GM12864 (cell line): Measurements from ENCODE around the gene PRR7.

Experiments used
- DNase-seq: peaks from one replicate; pipeline ENCODE4 v3.0.0-alpha.2; 2011; ENCODE audit warnings: low read depth
- H3K4me3 ChIP-seq: 2 replicates; pipeline ENCODE4 v1.5.1; 2011; ENCODE audit warnings: mild to moderate bottlenecking, low read depth, low read length, control low read depth
- CTCF ChIP-seq: IDR thresholded peaks from 2 replicates; pipeline ENCODE4 v1.5.1; 2011; ENCODE audit warnings: low read depth, mild to moderate bottlenecking, moderate library complexity, low read length, control low read depth, inconsistent platforms; ENCODE audit errors: missing control alignments

PRR7 gene

GRCh38 chr5:177501874-177502678 lies 55.5 kb downstream of the PRR7 start:
- H3K4me3 ChIP-seq = no peak overlapping the region
- no peak for DNase-seq

GRCh38 chr5:177502886-177503285 lies 56.3 kb downstream of the PRR7 start:
- DNase-seq = no peak
- TF ChIP-seq CTCF = no peak
- H3K4me3 ChIP-seq = no peak overlapping the region

More at GRCh38 chr5:177501874-177502678, 55.5 kb downstream of the PRR7 start:
- TF ChIP-seq CTCF = no peak

GRCh38 chr5:177503351-177504085 lies 56.9 kb downstream of the PRR7 start:
- no peak for TF ChIP-seq CTCF
- no peak overlapping the region for H3K4me3 ChIP-seq
- no peak for DNase-seq

- TF ChIP-seq CTCF = no peak
These were observed 57.8 kb downstream of the PRR7 start for GRCh38 chr5:177504086-177505056.

GRCh38 chr5:177505075-177505474 lies 58.5 kb downstream of the PRR7 start:
- DNase-seq = no peak
- TF ChIP-seq CTCF = no peak
- H3K4me3 ChIP-seq = no peak overlapping the region

More at GRCh38 chr5:177504086-177505056, 57.8 kb downstream of the PRR7 start:
- DNase-seq = no peak
- no peak overlapping the region for H3K4me3 ChIP-seq
